ENCODE results near the gene TUT7.
"Not testable (repeated sequence)": the region's sequence is repeated elsewhere in the genome, so short reads cannot be mapped to it uniquely, and the experiment has no call there.

The TUT7 gene

DNA sequence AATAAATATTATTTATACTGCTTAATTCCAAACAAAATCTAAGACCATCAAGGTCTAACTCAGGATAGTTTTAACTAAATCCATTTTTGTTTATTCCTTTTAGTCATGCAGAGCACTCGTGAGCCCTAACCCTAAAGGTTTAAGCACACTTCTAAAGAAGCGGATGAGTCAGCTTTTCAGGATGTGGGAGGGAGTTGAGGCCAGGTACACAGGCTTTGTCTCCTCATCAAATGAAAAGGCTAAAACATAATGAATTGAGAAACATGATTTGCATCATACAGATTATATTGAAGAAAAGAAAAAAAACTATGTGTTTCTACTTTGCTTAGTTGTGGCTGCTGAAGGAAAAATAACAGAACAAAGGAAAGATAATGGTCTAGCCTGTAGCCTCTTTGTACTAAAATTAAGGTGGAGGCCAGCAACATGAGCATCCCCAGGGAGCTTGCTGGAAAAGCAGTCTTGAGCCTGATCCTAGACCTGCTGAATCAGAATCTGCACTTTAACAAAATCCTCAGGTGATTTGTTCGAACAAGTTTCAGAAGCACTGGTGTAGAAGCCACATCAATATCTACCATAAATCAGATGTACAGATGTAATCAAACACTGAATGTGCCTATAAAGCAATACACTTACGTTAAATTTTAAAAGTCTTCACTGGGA, 50.8 kb downstream of the TUT7 start:
- no peak for DNase-seq

DNA sequence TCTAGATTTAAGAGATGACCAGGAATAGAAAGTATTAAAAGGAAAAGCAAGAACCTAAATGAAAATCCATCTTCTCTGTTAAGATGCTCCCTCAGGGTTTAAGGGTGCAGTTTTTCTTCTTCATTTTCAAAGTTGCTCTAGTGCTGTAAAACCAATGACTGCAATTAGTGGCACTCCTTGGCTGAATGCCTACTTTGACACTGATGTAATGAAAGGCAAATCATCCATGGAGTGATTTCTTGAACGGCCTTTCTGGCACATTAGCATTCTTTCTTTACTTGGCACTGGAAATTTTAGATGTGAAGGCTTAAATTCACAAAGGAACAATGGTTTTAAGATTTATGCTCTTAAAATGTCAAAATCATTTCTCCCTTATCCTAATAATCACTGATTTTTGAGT, 52.5 kb downstream of the TUT7 start:
- DNase-seq, result no peak

DNA sequence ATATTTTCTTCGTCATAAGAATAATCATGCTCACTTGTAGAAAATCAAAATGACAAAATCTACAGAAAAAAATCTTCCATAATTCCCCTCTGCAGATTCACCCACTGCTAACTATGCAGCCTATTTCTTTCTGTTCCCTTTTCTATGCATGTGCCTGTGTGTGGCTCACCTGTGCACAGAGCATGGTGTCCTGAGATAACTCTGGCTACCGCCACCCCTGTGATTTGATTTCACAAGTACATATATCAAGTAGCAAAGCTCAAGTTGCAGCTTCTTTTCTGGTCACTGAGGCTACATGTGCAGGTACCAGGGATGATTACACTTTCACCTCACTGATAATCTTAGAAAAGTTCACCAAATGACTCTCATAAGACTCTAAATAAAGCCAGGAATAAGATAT, 53.5 kb downstream of the TUT7 start:
- DNase-seq, result no peak

DNA sequence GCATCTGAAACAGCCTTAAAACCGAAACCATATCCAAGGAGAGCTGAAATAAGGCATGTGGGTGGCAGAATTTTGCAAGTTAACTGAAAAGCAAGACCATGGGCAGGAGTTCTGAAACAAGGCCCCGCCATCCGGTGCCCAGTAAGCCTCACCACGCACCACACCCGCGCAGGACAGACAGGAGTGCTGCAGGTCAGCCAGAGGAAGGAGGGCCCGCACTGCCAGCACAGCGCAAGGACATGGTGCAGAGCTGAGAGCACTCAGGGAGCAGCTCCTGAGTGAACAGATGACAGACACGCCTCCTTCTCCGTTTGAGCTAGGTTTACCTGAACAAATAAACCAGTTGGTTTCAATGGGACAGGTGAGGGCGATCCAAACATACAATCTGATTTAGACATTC, 55.3 kb downstream of the TUT7 start:
- DNase-seq, result peak; percentile 22

DNA sequence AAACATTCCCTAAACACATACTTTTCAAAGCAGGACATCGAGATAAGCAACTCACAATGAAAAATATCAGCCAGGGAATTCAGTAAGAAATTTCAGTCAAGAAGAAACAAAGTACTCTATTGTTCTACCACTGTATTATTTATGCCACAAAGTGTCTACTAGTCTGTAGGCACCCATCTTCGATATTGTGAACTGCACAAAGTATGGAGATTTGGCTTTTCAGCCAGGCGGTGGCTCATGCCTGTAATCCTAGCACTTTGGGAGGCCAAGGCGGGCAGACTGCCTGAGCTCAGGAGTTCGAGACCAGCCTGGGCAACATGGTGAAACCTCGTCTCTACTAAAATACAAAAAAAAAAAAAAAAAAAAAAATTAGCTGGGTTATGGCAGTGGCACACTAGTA, 63.9 kb downstream of the TUT7 start:
- DNase-seq, result not testable (repeated sequence)

DNA sequence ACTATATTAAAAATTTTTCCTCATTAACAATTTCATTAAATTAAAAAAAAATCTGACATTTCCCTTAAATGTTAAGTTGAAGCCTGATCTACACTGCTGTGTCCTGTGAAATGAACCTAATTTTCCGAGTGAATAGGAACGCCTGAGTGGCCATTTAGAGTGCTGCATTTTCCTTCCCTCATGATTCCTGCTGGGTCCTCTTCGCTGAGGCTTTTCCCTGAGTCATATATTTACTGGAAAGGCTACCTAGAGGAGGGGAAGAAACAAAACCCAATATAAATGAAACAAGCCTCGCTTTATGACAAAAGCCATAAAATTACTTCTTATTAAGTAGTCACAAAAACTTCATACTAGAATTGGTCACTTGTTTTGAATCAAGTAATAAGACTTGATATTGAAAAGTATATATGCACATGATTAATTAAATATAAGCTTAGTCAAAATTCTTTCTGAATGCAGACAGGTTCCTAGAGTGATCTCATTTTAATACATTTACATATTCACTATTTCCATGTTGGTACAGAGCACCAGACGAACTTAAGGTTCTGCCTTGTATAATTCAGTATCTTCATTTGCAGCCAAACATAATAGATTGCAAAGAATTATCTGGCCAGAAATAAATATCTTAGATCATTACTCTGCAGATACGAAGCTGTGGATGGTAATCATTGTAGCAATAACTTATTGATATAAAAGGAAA, 65.6 kb downstream of the TUT7 start:
- DNase-seq, result no peak

DNA sequence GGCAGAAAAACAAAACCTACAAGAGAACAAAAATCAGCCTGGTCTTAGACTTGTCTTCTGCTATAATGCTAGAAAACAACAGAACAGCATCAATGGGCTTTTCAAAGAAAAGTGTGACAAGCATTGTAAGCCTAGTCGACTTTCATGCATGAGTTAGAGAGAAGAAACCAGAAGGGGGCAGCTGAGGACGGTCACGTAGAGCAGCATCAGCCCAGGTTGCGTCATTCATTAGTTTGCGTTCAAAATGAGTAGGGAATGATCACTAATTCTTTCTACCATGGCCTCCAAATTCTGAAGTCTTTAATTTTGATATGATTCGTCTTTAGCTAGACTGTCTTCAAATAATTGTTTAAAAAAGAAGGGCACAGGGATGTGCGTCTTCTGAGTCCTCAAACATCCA, 67.2 kb downstream of the TUT7 start:
- DNase-seq, result no peak

DNA sequence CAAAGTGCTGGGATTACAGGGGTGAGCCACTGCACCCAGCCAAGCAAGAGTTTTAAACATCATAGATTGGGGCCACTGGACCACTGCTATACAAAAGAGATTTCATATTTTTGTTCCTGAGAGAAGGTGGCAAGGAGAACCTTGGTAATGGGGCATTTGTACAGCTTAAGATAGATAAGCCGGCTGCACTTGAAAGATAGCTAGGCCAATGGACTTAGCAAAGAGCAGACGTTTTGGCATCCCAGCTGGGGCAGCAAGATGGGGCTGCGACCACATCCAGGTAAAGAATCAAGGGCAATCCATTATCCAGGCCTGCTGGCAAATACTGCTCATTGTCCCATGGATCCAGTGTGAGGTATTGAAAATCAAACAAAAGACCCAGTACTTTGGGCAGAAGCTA, 67.9 kb downstream of the TUT7 start:
- no peak for DNase-seq

DNA sequence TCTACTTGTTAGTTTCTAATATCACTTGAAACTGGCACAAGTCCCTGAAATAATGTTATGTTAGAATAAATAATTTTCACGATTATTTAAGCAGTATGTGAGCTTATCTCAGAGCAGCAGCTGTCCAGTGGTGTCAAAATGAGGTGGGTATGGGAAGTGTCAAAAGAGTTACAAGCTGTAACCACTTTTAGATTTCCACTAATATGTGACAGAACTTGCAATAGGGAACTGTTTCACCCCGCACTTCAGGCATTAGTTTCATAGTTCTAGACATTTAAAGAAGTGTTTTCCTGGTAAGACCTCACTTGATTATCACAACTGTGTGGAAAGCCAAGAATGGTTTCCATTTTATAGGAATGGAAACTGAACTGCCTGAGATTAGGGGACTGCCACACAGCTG, 68.9 kb downstream of the TUT7 start:
- no peak for DNase-seq

DNA sequence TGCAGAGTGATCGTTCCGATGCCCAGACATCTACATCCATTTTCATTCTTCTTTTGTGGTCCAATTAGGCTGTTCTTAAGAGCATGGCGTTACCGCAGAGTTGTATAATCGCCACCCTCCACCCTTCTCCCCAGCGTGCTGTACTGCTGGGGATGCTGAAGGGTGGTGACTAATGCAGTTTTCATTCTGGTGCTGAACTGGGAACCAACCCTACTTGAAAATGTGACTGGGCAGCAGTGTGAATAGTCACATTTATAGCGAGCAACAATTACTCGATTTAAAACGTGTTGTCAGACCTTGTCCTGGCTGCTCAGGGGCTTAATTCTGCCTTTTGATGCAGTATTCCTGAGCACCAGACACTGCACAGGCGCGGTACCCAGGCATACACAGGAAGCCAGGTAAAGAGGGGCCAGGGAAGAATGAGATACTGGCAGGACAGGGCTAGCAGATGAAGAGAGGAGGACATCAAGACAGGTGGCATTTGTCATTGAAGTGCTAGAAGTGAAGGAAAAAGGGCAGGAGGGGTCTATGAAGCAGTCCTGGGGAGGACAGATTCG, 71.2 kb downstream of the TUT7 start:
- DNase-seq, result no peak

DNA sequence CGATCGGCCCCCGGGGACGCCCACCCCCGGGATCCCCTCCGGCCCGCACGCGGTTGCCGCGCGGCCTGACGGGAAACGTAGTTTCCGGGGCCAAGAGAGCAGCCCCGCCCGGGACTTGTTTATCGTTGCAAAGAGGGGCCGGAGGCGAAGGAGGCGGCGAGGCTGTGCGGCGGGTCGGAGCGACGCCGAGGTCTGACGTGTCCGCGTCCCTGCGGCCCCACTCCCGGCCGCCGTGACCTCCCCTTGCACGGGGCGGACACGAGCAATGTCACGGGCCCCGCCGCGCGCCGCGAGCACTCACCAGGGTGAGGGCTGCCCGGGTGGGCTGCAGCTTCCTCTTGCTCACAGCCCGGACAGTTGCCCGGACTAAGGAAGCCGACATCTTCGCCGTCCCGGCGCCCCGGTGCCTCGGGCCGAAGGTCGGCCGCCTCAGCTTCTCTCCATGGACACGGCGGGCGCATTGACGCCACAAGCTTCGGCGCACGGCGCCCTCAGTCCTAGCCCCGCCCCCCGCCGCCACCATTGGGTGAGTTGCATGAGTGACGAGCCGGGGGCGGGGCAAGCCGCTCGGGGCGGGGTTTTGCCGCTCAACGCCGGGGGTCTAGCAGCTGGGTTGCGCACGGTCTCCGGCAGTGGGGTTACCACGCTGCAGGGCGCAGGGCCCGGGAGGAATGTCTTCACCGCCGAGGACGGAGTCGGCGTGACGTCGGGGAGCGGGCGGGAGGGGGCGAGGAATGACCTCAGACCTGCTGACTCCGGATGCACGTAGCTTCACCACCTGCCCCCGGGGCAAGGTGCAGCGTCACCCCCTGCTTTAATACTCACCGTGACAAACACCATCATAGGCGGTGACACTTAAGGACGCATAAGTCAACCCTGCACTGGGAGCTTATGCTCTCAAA, 71.9 kb downstream of the TUT7 start, which contains the start of gene ISCA1:
Gene ISCA1 (minus strand): TSS at position 462 of the 902 bp plus-strand sequence. CDS start 80 bp downstream, at position 382.
- DNase-seq, result peak; percentile 75

DNA sequence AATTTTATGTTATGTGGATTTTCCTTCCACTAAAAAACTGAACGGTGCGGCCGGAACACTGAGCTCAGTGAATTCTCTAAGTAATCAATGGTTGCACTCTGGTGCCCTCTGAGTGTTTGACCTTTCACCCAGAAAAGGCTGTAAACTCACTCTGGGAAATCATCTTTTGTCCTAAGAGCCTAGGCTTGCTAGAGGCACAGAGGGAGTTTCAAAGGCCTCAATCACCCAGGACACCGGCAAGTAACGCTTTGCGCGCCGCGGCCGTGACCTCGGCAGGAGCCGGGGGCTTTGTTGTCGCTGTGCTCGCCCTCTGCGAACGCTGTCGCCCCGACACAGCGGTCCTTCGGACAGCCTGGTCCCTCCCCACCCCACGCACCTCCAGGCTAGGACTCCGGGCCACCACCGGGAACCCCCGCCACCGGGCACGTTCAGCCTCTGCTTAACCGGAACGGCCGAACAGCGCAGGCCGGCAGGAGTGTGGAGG, 72.6 kb downstream of the TUT7 start:
- peak; percentile 13 for DNase-seq

DNA sequence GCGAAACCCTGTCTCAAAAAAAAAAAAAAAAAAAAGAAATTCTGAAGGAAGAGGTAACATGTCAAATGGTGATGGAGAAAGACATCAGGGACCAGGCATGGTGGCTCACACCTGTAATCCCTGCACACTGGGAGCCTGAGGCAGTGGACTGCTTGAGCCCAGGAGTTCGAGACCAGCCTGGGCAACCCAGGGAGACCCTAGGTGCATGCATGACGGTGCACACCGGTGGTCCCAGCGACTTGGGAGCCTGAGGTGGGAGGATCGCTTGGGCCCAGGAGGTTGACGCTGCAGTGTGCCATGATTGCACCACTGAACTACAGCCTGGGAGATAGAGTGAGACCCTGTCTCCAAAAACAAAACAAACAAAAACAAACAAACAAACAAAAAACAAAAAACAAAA, 73.6 kb downstream of the TUT7 start:
- DNase-seq, result no peak

DNA sequence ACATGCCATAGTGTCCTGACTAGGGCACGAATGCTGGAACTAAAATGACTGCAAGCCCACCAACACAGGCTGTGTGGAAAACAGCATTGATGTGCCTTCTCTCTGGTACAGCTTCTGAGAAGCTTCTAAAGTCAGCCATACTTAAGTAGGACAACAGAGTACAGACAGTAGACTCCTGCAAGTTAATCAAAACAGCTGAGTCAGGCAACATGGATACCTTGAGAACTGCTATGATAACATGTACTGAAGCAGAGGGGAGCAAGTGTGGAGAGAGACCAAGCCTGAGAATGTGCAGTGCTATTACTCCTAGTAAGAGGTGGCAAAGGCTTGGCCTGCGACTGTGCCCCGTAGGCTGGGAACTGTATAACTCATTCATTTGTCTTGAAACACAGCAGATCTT, 74.4 kb downstream of the TUT7 start:
- DNase-seq, result no peak

DNA sequence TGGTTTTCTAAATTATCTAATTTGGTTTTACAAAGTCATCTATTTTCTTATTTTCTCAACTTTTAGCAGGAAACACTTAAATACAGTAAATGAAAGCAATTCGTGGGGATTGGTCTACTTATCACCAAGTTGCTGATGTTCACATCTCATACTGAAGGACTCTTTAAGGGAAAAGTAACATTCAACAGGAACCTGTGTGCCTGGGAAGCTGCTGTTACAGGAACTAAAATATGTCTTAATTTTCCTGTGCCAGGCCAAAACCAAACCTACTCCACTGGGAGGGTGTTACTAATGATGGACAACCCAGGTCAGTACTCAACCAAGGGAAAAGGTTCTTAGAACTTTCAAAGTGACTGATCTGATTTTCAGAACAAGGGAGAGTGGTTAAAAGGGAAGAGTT, 77.1 kb downstream of the TUT7 start:
- no peak for DNase-seq

DNA sequence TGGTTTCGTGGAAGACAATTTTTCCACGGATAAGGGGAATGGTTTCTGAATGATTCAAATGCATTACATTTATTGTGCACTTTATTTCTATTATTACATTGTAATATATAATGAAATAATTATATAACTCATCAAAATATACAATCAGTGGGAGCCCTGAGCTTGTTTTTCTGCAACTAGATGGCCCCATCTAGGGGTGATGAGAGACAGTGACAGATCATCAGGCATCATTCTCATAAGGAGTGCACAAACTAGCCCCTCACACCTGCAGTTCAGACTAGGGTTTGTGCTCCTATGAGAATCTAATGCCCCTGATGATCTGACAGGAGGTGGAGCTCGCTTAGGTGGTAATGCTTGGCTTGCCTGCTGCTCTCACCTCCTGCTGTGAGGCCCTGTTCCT, 78.2 kb downstream of the TUT7 start:
- no peak for DNase-seq

DNA sequence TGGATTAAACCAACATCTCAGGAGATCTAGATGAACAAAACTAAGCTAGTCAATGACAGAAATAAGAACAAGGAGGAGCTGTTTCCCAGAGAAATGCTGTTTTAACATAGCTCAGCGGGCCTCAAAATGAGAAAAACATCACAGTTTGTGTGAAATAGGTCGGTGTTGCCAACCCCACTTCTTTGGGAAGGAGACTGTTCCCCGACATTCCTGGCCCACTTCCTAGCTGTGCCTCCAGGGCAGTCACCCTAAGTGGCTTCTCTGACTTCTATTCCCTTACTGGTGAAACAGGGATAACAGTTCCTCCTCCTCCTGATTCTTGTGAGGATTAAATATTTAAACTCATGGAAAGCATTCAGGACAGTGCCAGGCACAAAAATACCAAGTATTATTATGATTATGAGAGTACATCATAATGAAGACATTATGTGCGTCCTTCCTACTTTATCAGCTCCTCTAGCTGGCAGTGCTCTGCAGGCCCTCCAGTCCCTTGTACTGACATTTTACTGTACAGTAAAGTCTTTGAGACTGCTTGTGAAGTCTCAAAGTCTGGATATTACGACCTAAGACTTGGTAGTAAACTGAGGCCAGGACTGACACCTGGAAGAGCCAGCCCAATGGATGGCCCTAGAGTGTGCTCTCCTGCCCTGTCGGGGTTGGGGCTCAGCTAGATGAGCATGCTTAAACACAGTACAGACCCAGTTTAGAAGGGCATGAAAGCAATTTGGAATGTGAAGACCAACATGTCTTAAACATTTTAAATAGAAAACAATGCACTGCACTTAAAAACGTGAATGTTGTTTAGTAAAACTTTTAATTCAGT, 79.2 kb downstream of the TUT7 start:
- no peak for DNase-seq

DNA sequence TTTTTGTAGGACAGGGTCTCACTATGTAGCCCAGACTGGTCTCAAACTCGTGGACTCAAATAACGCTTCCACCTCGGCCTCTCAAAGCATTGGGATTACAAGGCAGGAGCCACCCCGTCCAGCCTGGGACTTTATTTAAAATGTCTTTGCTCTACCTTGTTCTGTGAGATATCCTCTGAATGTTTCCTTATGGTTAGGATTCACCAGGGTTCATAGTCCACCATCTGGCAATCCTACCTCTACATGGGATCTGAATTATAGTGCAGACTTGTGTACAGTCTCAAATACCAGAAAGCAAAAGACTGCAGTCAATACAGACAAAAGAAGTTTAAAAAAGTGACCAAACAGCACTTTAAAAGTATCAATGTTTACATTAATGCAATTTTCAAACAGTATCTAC, 82.0 kb downstream of the TUT7 start:
- no peak for DNase-seq

DNA sequence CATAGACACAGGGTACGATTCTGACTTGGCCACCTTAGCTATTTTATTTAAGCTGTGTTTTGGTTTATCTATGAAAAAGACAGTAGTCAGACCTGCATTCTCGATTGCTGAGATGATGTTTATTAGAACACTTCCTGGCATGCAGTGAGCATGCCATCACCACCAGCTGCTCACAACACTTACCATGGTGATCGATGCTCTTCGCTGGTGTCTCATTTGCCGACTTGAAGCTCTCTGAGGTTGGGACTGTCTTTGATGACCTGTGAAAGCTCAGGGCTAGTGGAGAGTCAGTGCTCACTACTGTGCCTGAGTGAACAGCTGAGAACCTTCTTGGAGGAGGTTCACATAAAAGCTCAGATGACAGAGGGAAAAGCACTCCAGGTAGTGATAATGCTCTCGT, 90.3 kb downstream of the TUT7 start:
- DNase-seq, result no peak

DNA sequence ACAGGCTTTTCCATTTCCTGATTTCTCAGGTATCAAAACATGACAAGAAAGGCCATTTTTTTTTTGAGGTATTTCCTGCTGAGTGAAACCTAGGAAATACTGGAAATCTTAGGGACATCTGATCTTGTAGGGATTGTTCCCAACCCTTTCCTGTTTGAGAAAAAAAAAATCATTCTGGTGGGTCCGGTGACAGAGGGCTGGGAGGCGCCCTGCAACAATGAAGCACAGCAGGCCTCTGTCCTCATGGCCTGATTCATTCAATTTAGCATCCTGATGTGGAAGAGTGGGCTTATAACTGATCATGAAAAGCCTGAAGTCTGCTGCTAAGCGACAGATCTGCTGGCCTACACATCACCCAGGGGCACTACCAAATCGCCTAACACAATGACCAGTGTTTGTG, 91.7 kb downstream of the TUT7 start:
- no peak for DNase-seq

DNA sequence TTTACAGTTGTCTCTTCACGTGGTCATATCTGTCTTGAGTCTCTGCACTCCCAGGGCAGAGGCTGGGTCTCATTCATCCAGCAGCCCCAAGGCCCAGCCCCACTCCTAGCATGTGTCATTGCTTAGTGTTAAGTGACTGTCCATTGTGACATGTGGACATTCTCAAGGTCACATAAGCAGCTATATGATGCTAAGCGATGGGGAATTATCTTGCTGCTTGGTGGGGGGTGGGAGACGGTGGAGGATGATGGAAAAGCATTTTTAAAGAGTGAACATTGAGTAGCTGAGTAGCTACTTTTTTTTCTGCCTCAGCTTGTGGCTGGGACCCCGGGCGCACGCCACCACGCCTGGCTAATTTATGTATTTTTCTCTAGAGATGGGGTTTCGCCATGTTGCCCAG, 94.7 kb downstream of the TUT7 start, which contains the start of gene C9orf153:
Gene C9orf153 (minus strand): TSS at position 101 of the 400 bp plus-strand sequence. CDS start 30,054 bp downstream, outside the sequence.
- DNase-seq, result no peak

DNA sequence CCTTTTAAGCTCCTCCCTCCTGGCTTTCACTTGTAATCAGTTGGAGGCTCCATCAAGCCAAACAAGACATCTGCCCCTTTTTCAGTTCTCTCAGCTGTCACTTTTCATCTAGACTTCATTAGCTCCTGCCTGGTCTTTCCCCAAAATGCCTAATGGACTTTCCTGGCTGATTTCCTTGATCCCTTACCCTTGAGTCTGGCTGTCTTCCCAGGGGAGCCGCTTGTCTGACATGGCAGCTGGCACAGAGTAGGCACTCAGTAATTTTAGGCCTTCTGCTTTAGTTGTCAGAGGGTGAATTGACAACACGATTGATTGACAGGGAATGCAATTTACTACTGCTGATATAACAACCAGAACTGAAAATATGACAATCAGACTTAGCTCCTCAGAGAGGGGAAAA, 96.8 kb downstream of the TUT7 start:
- DNase-seq, result no peak
